Measurements from ENCODE around the gene CREB3L1.

CREB3L1 gene

DNA sequence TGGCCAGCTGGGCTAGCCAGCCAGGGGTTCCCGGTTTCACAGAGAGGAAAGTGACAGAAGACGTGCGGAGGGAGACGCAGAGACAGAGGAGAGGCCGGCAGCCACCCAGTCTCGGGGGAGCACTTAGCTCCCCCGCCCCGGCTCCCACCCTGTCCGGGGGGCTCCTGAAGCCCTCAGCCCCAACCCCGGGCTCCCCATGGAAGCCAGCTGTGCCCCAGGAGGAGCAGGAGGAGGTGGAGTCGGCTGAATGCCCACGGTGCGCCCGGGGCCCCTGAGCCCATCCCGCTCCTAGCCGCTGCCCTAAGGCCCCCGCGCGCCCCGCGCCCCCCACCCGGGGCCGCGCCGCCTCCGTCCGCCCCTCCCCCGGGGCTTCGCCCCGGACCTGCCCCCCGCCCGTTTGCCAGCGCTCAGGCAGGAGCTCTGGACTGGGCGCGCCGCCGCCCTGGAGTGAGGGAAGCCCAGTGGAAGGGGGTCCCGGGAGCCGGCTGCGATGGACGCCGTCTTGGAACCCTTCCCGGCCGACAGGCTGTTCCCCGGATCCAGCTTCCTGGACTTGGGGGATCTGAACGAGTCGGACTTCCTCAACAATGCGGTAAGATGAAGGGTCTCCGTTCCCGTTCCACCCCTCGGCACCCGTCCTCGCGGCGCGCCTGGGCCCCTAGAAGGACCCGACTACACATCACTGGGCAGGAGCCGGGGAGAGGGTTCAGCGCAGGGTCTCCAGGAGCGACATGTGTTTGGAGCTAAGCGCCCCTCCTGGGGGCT, at the start of gene CREB3L1:
TSS of gene CREB3L1 (plus strand) at position 41 of the 765 bp plus-strand sequence. CDS start at position 491, 450 bp downstream.
- DNase-seq = no peak

DNA sequence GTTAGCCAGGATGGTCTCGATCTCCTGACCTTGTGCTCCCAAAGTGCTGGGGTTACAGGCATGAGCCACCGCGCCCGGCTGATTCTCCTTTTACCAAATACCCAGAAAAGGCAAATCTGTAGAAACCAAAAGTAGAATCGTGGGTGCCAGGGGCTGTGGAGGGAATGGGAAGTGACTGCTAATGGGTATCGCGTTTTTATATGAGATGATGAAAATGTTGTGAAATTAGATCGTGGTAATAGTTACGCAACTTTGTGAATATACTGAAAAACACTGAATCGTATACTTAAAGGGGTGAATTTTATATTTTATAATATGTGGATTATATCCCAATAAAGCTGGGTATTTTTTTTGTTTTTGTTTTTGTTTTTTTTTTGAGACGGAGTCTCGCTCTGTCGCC, 48.2 kb upstream of the CREB3L1 start:
- DNase-seq = no peak

- no peak for DNase-seq
These were observed 43.2 kb upstream of the CREB3L1 start for GRCh38 chr11:46234311-46234710.

DNA sequence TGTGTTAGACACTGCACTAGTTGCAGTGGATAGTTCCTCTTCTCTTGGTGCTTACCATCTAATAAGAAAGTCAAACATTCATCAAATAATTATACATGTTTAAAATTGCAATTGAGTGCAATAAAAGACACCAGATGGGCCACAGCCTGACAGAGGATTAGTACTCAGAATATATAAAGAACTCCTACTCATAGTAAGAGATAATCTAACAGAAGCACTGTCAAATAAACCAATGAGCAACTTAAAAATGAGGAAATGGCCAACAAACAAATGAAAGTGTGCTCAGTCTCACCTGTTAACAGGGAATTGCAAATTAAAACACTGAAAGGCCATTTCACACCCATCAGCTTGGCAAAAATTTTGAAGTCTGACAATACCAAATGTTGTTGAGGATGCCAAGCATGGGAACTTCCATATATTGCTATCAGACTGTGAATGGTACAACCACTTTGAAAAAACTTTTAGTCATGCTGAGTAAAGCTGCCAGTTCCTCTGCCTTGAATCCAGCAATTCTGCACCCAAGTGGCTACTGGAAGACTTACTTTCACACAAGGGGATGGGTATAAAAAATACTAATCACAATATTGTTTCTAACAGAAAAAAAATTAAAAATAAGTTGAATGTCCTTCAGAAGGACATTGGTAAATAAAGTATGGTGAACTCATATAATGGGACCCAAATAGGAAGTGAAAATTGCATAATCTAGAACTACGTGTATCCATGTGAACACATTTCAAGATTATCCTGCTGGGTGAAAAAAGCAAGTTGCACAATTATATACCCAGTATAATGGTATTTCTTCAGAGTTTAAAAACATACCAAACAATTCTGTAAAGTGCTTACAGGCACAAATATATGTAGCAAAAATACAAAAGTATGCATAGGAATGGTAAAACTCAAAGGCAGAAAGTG, 41.4 kb upstream of the CREB3L1 start:
- no peak for DNase-seq

- no peak for DNase-seq
These were observed 40.6 kb upstream of the CREB3L1 start for GRCh38 chr11:46236918-46237247.

DNA sequence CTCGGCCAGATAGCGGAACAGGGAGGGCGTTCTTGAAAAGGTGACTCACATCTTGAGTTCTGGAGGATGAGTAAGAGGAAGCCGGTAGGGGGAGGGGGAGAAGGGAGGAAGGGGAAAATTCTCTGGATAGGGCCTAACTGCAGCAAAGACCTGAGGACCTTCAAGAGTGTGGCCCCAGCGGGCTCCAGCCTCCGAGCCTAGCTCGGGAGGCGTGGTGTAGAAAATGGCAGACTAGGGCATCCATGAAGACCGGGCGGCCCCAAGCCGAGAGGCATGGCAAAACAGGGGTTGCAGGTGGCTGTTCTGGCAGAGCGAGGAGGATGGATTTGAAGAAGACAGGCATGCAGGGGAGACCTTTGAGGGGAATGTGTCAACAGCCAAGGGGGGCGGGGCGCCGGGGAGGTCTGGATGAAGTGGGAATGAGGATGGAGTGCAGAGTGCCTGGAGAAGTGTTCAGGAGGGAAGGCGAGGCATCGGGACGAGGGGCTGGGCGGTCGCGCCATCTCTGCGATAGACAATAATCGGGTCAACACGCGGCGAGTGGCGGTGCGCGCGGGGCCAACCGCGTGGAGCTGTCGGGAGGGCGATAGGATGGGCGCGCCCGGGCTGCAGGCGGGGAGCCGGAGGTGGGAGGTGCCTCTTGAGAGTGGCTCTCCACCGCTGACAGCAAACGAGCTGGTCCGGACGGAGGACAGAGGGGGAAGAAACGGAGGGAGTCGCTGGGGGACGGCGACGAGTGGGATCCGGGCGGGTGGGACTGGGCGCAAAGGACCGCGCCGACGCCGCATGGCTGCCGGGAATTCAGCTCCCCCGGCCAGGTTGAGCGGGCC, 40.0 kb upstream of the CREB3L1 start:
- peak; percentile 49 to 66 for DNase-seq

GRCh38 chr11:46238078-46238966, 39.1 kb upstream of the CREB3L1 start:
- DNase-seq = peak; percentile 41 to 58

GRCh38 chr11:46238967-46239800, 38.3 kb upstream of the CREB3L1 start:
- peak; percentile 81 to 87 for DNase-seq

DNA sequence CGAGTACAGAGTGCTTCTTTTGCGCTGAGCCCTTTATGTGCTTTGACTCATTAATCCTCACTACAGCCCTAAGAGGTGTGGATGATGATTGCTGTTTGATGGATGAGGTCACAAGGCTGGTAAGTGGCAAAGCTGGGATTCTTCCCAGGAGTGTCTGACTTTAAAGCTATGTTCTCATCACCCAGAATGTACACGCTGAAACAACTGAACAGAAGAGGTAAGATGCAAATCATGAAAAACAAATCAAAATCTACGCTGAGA, 37.7 kb upstream of the CREB3L1 start:
- DNase-seq = no peak

- DNase-seq = no peak
These were observed 37.1 kb upstream of the CREB3L1 start for GRCh38 chr11:46240371-46240770.

GRCh38 chr11:46240861-46241260, 36.6 kb upstream of the CREB3L1 start:
- DNase-seq = no peak

GRCh38 chr11:46242041-46242951, 35.2 kb upstream of the CREB3L1 start:
- no peak for DNase-seq

- DNase-seq = peak; percentile 87 to 89
These were observed 34.3 kb upstream of the CREB3L1 start for GRCh38 chr11:46242952-46243795.

DNA sequence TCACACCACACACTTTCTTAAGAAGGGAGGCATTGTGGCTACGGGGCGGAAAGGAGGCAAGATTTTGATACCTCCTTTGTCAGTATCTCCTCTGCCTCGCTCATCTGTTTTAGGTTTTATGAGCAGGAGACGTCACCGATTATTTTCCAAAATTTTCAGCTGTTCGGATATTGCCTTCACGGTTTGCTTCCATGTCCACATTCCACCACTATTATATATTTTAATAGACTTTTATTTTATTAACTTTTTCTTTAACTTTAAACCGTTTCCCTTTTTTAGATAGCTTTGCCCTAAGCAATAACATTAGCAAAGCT, 33.7 kb upstream of the CREB3L1 start:
- no peak for DNase-seq

- DNase-seq = no peak
These were observed 30.9 kb upstream of the CREB3L1 start for GRCh38 chr11:46246521-46246920.

GRCh38 chr11:46247090-46247489, 30.4 kb upstream of the CREB3L1 start:
- DNase-seq = no peak

DNA sequence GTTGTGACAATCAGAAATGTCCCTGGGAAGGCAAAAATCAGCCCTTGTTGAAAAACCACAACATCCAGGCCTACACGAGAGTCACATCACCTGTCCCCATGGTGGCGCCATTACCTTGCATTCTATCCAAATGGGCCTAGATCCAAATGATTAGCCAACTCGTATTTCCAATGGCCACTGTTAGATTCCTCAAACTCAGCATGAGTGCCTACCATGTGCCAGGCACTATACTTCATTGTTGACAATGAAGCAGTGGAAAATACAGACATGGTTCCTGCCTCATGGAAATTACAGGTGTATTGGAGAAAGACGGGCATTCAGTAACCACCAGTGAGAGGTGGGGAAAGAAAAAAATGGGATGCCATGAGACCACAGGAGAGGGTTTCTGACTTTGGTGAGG, 29.8 kb upstream of the CREB3L1 start:
- peak in 1 of 2 donors; percentile 46 for DNase-seq

DNA sequence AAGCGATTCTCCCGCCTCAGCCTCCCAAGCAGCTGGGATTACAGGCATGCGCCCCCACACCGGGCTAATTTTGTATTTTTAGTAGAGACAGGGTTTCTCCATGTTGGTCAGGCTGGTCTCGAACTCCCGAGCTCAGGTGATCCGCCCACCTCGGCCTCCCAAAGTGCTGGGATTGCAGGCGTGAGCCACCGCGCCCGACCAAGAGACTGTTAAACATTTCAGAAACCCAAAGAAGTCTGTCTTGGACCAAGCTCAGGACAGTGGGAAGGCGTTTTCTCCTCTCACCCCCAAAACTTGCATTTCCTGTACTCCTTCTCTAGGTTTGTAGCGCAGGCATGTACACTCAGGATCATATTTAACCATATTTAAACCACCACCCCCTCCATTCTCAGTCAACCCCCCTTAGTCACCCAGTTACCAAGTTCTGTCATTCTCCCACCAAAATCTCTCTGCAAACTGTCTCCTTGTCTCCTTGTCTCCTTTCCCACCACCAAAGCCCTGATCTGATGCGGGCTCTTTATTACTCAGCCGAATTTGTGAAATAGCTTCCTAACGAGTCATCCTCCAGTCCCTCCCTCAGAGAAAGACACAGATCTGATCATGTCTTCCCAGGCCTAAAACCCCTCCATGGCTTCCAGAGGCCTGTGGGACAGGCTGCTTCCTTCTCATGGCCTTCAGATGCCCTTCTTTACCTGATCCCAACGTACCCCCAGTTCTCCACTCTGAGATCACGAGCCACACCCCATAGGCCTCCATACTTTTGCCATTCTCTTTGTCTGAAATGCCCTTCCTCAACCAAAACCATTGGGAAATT, 29.0 kb upstream of the CREB3L1 start:
- DNase-seq = no peak
